Measurements from ENCODE around the gene SLC39A11.
"Not testable (repeated sequence)": the region's sequence is repeated elsewhere in the genome, so short reads cannot be mapped to it uniquely, and the experiment has no call there.

The SLC39A11 gene

GRCh38 chr17:73072219-73072962 is 20.1 kb downstream of the SLC39A11 start:
- TF ChIP-seq CTCF (IDR thresholded peaks at IDR 0.05) = no peak
- Histone ChIP-seq H3K27ac (no peak overlapping the region), H3K4me3 (no peak overlapping the region)
- DNase-seq (ENCODE audit: low spot score) = no peak

- Histone ChIP-seq H3K4me3 (no peak overlapping the region), H3K27ac (no peak overlapping the region)
- no peak for TF ChIP-seq CTCF (IDR thresholded peaks at IDR 0.05)
- DNase-seq (ENCODE audit: low spot score) = no peak
These were observed 21.2 kb downstream of the SLC39A11 start for GRCh38 chr17:73071066-73071999.

GRCh38 chr17:73069841-73070240 is 22.6 kb downstream of the SLC39A11 start:
- no peak for TF ChIP-seq CTCF (IDR thresholded peaks at IDR 0.05)
- no peak for DNase-seq (ENCODE audit: low spot score)
- Histone ChIP-seq H3K4me3 (no peak overlapping the region), H3K27ac (no peak overlapping the region)

GRCh38 chr17:73069164-73069770 is 23.2 kb downstream of the SLC39A11 start:
- Histone ChIP-seq H3K4me3 (no peak overlapping the region), H3K27ac (no peak overlapping the region)
- DNase-seq (ENCODE audit: low spot score) = no peak
- TF ChIP-seq CTCF (IDR thresholded peaks at IDR 0.05) = no peak

GRCh38 chr17:73068322-73069153 is 23.9 kb downstream of the SLC39A11 start:
- TF ChIP-seq CTCF (IDR thresholded peaks at IDR 0.05) = no peak
- Histone ChIP-seq H3K4me3 (no peak overlapping the region), H3K27ac (peak overlapping the region; percentile 24 to 52)
- DNase-seq (ENCODE audit: low spot score) = no peak

- peak overlapping the region in 1 of 2 donors; percentile 52 for H3K27ac ChIP-seq
- H3K4me3 ChIP-seq; DNase-seq (ENCODE audit: low spot score): not testable (repeated sequence)
These were observed 24.8 kb downstream of the SLC39A11 start for GRCh38 chr17:73067699-73068098.

All from coronary artery (tissue), 2 donors.